HEK293T (cell line): ENCODE measurements around the gene SLC36A2.

Source experiments
- ARNT ChIP-seq: fragments of 450-650 bp; IDR thresholded peaks from 2 replicates; pipeline ENCODE4 v1.6.1; 2017; ENCODE audit warnings: mild to moderate bottlenecking
- TARDBP ChIP-seq: fragments of 450-650 bp; IDR thresholded peaks from 2 replicates; pipeline ENCODE4 v1.6.1; 2016

DNA sequence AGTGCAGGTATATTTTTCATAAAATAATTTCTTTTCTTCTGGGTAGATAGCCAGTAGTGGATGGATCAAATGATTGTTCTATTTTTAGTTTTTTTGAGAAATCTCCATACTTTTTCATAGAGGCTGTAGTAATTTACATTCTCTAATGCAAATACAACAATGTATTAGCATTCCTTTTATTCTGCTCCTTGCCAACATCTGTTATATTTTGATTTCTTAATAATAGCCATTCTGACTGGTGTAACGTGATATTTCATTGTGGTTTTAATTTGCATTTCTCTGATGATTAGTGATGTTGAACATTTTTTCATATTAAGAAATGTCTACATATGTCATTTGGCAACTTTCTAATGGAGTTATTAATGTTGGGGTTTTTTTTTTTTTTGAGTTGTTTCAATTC is 27.2 kb upstream of the SLC36A2 start:
- TF ChIP-seq TARDBP (no peak), ARNT (no peak)
